Heart right ventricle (tissue), 16 donors: ENCODE measurements around the gene YTHDC1. TPM values are rescaled to one million over a fixed set of nuclear protein-coding genes. Genes with fewer than 3 reads are reported as not detected.

ENCODE experiments used
- ATAC-seq, 8 donors: fragments of 200-7000 bp; cut with Tn5 transposase; one replicate each; pipeline ENCODE4 v1.9.1; 2020; ENCODE audit warnings: mild to moderate bottlenecking in 8 of 8, moderate library complexity in 8 of 8, moderate number of reproducible peaks in 1 of 8
- DNase-seq, 2 donors: peaks; one replicate each; pipeline ENCODE4 v3.0.0-alpha.2; 2020
- H3K27ac ChIP-seq, 10 donors: fragments of 200-600 bp; sonication (generic) in 2 of 10; one replicate each; pipeline versions ENCODE4 v1.5.0 to v1.8.0; 2020 to 2022; ENCODE audit warnings: mild to moderate bottlenecking in 3 of 10
- H3K27me3 ChIP-seq, 7 donors: fragments of 200-600 bp; one replicate each; pipeline ENCODE4 v1.8.0; 2021 to 2022; ENCODE audit warnings: mild to moderate bottlenecking in 2 of 7
- H3K36me3 ChIP-seq, 9 donors: fragments of 200-600 bp; sonication (generic) in 1 of 9; one replicate each; pipeline versions ENCODE4 v1.5.0 to v1.8.0; 2020 to 2022; ENCODE audit warnings: mild to moderate bottlenecking in 2 of 9
- H3K4me1 ChIP-seq, 9 donors: fragments of 200-600 bp; sonication (generic) in 1 of 9; one replicate each; pipeline versions ENCODE4 v1.5.0 to v1.8.0; 2020 to 2022; ENCODE audit warnings: mild to moderate bottlenecking in 4 of 9
- H3K4me3 ChIP-seq, 10 donors: fragments of 200-600 bp; sonication (generic) in 2 of 10; one replicate each; pipeline versions ENCODE4 v1.5.0 to v1.8.0; 2020 to 2022; ENCODE audit warnings: mild to moderate bottlenecking in 7 of 10, moderate library complexity in 2 of 10
- H3K9me3 ChIP-seq, 11 donors: fragments of 200-600 bp in 10 of 11; sonication (generic) in 2 of 11; one replicate each; pipeline versions ENCODE4 v1.5.0 to v1.8.0; 2013 to 2022; ENCODE audit warnings: mild to moderate bottlenecking in 2 of 11, control low read depth in 1 of 11, moderate library complexity in 1 of 11
- WGBS, 2 donors: extraction: QIAGEN DNeasy Blood & Tissue Kit; methylation state at CpG; one replicate each; pipeline ENCODE4 v1.1.7; 2013; ENCODE audit warnings: inconsistent platforms in 1 of 2; 5-methylcytosine and 5-hydroxymethylcytosine counted together
- intact Hi-C, 10 donors: fragments of 100-400 bp; cut with DNase I; formaldehyde crosslinking; loops; one replicate each; pipeline versions ENCODE4 v1.11.1 to v1.14.2; 2022
- polyA plus RNA-seq, 2 donors: library from polyadenylated mRNA; stranded (reverse); fragments of 200-250 nt; gene quantifications; one replicate each; pipeline ENCODE4 v1.2.3, GENCODE V29; 2013
- total RNA-seq, 10 donors: library from RNA; stranded (reverse); fragmentation: NEBNext Ultra II Directional in 3 of 10; extraction: Animal tissue kit (Norgen Biotek cat#: 25700) in 3 of 10; gene quantifications; one replicate each; pipeline versions ENCODE4 v1.2.1 to v1.2.4, GENCODE V29; 2021 to 2023
- TF ChIP-seq, protein P1 (sequence below), 9 donors: fragments of 200-600 bp; sonication (generic) in 2 of 9; IDR thresholded peaks; one replicate each; pipeline versions ENCODE4 v1.5.0 to v1.8.0; 2021 to 2022; ENCODE audit warnings: antibody characterized with exemption in 9 of 9, mild to moderate bottlenecking in 5 of 9, moderate library complexity in 1 of 9
- donor health status: Arrhythmogenic right ventricular cardiomyopathy.
- donor health status: ischemic (EF 13 %, LVEDD 7.1; RV severe dilation, severe dysfunction).
- donor health status: healthy with polysubstance abuse.
- donor health status: DM: no; HTN: yes; CAD: no.
- donor health status: DM: no; HTN: no; CAD: no.
- donor health status: ischemic (EF 25% LVEDD 6.9; RV normal size, moderate dysfunction).
- donor health status: ischemic (EF 25% LVEDD 5.7; RV mildly dilated, moderate dysfunction).
- donor health status: healthy.
- donor health status: DM: yes; HTN: yes; CAD: no.
- donor health status: Ischemic cardiomyopathy.
- donor health status: ischemic (EF 35%, LVEDD 5.7; RV mildly dilated, moderate dysfunction).
- donor health status: nonischemic (EF 11% LVEDD 7.7; RV severe dilation, severe dysfunction).
- donor health status: DM: yes; HTN: yes; CAD: no.
- donor health status: PGD.
- donor health status: ischemic (EF 29% LVEDD 5.4; RV normal size, mild dysfunction).
- donor health status: nonischemic (EF 23%, LVEDD 6.1; RV moderate dilation, normal function).

YTHDC1 gene
- total and polyA plus RNA-seq, 12 donors: 19.8 to 65.0 (median 51.4) TPM

DNA sequence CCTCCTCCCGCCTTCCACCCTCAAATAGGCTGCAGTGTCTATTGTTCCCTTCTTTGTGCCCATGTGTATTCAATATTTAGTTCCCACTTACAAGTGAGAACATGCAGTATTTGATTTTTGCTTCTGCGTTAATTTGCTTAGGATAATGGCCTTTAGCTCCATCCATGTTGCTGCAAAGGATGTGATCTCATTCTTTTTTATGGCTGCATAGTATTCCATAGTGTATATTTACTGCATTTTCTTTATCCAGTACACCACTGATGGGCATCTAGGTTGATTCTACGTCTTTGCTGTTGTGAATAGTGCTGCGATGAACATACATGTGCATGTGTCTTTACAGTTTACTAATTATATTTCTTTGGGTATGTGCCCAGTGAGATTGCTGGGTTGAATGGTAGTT, 52.8 kb downstream of the YTHDC1 start:
- Histone ChIP-seq H3K27me3 (peaks cover 0 to 7% (median 0%) of the 10 kb centered on the region in 7 donors), H3K4me1 (no peaks in the 10 kb centered on the region), H3K27ac (no peak overlapping the region), H3K9me3 (peaks cover 0 to 3% (median 0%) of the 10 kb centered on the region in 11 donors), H3K36me3 (no peaks in the 10 kb centered on the region), H3K4me3 (no peak overlapping the region)
- TF ChIP-seq, protein P1, sequence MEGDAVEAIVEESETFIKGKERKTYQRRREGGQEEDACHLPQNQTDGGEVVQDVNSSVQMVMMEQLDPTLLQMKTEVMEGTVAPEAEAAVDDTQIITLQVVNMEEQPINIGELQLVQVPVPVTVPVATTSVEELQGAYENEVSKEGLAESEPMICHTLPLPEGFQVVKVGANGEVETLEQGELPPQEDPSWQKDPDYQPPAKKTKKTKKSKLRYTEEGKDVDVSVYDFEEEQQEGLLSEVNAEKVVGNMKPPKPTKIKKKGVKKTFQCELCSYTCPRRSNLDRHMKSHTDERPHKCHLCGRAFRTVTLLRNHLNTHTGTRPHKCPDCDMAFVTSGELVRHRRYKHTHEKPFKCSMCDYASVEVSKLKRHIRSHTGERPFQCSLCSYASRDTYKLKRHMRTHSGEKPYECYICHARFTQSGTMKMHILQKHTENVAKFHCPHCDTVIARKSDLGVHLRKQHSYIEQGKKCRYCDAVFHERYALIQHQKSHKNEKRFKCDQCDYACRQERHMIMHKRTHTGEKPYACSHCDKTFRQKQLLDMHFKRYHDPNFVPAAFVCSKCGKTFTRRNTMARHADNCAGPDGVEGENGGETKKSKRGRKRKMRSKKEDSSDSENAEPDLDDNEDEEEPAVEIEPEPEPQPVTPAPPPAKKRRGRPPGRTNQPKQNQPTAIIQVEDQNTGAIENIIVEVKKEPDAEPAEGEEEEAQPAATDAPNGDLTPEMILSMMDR (IDR thresholded peaks at IDR 0.05): no peak
- intact Hi-C loops: no loop called here
- DNase-seq (no peak), ATAC-seq (no peak)
- 85 to 88% methylated on average over 4 of the region's 4 CpGs for WGBS, 2 donors

DNA sequence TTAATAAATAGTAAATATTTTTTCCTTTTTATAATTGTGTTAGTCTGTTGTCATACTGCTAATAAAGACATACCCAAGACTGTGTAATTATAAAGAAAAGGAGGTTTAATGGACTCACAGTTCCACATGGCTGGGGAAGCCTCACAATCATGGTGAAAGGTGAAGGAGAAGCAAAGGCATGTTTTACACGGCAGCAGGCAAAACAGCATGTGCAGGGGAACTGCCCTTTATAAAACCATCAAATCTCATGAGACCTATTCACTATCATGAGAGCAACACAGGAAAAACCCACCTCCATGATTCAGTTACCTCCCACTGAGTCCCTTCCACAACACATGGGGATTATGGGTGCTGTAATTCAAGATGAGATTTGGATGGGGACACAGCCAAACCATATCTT, 58.6 kb downstream of the YTHDC1 start:
- ATAC-seq: no peak

DNA sequence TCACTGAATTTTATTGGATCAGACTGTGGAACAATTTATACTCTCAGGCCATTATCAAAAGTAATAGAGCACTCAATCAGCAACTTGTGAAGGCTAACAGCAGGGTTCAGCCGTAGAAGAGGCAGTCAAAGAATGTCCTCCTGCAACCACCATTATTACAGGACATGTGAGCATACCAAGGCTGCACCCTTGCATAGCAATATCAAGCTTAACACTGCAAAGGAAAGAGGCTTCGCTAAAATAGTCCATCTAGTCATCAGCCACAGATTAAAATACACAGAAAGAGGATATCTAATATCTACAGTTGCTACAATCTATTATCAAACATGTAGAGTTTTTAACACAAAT, 61.5 kb downstream of the YTHDC1 start:
- TF ChIP-seq, protein P1 (IDR thresholded peaks at IDR 0.05): no peak
- no peaks in the 10 kb centered on the region for H3K27me3 ChIP-seq
- no peak for ATAC-seq
- no peak overlapping the region for H3K27ac ChIP-seq
- no peaks in the 10 kb centered on the region for H3K36me3 ChIP-seq
- no peak for DNase-seq
- H3K4me3 ChIP-seq: no peak overlapping the region
- H3K9me3 ChIP-seq: no peaks in the 10 kb centered on the region
- intact Hi-C loops: no loop called here
- 48 to 56% methylated on average over 2 of the region's 2 CpGs for WGBS, 2 donors
- no peaks in the 10 kb centered on the region for H3K4me1 ChIP-seq

More for the DNA sequence above, 58.6 kb downstream of the YTHDC1 start:
- Histone ChIP-seq H3K27me3 (no peaks in the 10 kb centered on the region), H3K9me3 (no peaks in the 10 kb centered on the region), H3K27ac (no peak overlapping the region), H3K4me1 (no peaks in the 10 kb centered on the region), H3K36me3 (no peaks in the 10 kb centered on the region), H3K4me3 (no peak overlapping the region)
- TF ChIP-seq, protein P1 (IDR thresholded peaks at IDR 0.05): no peak
- intact Hi-C loops: no loop called here
- 89 to 90% methylated on average over 1 of the region's 1 CpG for WGBS, 2 donors
- DNase-seq: no peak

DNA sequence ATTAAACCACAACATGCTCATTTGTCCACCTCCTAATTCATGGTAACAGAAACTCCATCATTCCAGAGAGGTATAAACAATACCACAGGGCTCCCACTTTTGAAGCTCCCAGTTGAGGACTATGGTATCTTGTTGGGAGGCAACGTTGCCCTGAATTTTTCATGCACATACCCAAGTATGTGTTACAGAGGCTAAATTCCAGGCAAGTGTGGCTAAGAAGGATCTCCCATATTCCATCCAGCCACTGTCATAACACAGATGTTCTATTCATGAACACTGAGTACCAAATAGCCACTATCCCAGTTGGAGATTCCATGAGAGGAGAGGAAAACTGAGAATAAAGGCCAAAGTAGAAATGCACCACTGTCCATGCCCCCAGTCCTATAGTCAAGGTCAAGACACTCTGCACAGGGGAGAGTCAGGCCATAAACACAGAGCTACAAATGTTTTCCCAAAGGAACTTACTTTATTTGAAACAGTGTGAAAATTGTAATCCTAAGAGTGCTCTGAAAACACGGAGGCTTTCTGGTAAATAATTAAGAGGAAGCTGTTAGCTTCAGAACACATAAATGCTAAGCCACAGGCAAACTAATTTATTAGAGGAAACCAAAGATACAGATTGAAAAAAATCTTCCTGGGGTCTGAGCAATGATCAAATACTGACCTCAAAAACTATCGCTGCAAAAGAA, 62.0 kb downstream of the YTHDC1 start:
- DNase-seq (no peak), ATAC-seq (no peak)
- Histone ChIP-seq H3K4me3 (no peak overlapping the region), H3K9me3 (no peaks in the 10 kb centered on the region), H3K27me3 (no peaks in the 10 kb centered on the region), H3K36me3 (no peaks in the 10 kb centered on the region), H3K27ac (no peak overlapping the region), H3K4me1 (no peaks in the 10 kb centered on the region)
- TF ChIP-seq, protein P1 (IDR thresholded peaks at IDR 0.05): no peak
- 65 to 72% methylated on average over 3 of the region's 3 CpGs for WGBS, 2 donors
- intact Hi-C loops: no loop called here
